Measurements from ENCODE around the gene EXD3.
"Not testable (repeated sequence)": the region's sequence is repeated elsewhere in the genome, so short reads cannot be mapped to it uniquely, and the experiment has no call there.

EXD3 gene

GRCh38 chr9:137456061-137456863 lies 33.3 kb upstream of the EXD3 start:
- no peak overlapping the region for H3K4me3 ChIP-seq (ENCODE audit: low read depth in 1 of 2, low read length in 2 of 2)
- H3K36me3 ChIP-seq (ENCODE audit: insufficient read depth, low read length): peaks cover 11% of the 10 kb centered on the region
- H3K27ac ChIP-seq (ENCODE audit: low read depth, low read length): no peak overlapping the region
- H3K27me3 ChIP-seq (ENCODE audit: control insufficient read depth in 1 of 2, insufficient read depth in 2 of 2, low read length in 2 of 2): no peaks in the 10 kb centered on the region
- no peak overlapping the region for H3K9ac ChIP-seq (ENCODE audit: low read length)
- H3K9me3 ChIP-seq (ENCODE audit: low read length): no peaks in the 10 kb centered on the region
- H3K4me1 ChIP-seq (ENCODE audit: insufficient read depth, low read length): peaks cover 17% of the 10 kb centered on the region

- no peaks in the 10 kb centered on the region for H3K27me3 ChIP-seq (ENCODE audit: control insufficient read depth in 1 of 2, insufficient read depth in 2 of 2, low read length in 2 of 2)
- peaks cover 11% of the 10 kb centered on the region for H3K36me3 ChIP-seq (ENCODE audit: insufficient read depth, low read length)
- H3K9ac ChIP-seq (ENCODE audit: low read length): no peak overlapping the region
- no peak overlapping the region for H3K27ac ChIP-seq (ENCODE audit: low read depth, low read length)
- H3K4me1 ChIP-seq (ENCODE audit: insufficient read depth, low read length): peaks cover 17% of the 10 kb centered on the region
- no peak overlapping the region for H3K4me3 ChIP-seq (ENCODE audit: low read depth in 1 of 2, low read length in 2 of 2)
- H3K9me3 ChIP-seq (ENCODE audit: low read length): no peaks in the 10 kb centered on the region
Measured at GRCh38 chr9:137455359-137455991, 32.5 kb upstream of the EXD3 start.

- Histone ChIP-seq H3K27ac (ENCODE audit: low read depth, low read length) (peak overlapping the region; percentile 44), H3K4me3 (ENCODE audit: low read depth in 1 of 2, low read length in 2 of 2) (peak overlapping the region; percentile 20 to 52), H3K9me3 (ENCODE audit: low read length) (no peaks in the 10 kb centered on the region), H3K4me1 (ENCODE audit: insufficient read depth, low read length) (peaks cover 16% of the 10 kb centered on the region), H3K36me3 (ENCODE audit: insufficient read depth, low read length) (peaks cover 11% of the 10 kb centered on the region), H3K27me3 (ENCODE audit: control insufficient read depth in 1 of 2, insufficient read depth in 2 of 2, low read length in 2 of 2) (no peaks in the 10 kb centered on the region), H3K9ac (ENCODE audit: low read length) (peak overlapping the region; percentile 21)
Measured at GRCh38 chr9:137454597-137455358, 31.8 kb upstream of the EXD3 start.

- H3K4me3 ChIP-seq (ENCODE audit: low read depth in 1 of 2, low read length in 2 of 2): peak overlapping the region; percentile 20 to 52
- peaks cover 11% of the 10 kb centered on the region for H3K4me1 ChIP-seq (ENCODE audit: insufficient read depth, low read length)
- peaks cover 11% of the 10 kb centered on the region for H3K36me3 ChIP-seq (ENCODE audit: insufficient read depth, low read length)
- peak overlapping the region; percentile 21 for H3K9ac ChIP-seq (ENCODE audit: low read length)
- no peaks in the 10 kb centered on the region for H3K9me3 ChIP-seq (ENCODE audit: low read length)
- no peaks in the 10 kb centered on the region for H3K27me3 ChIP-seq (ENCODE audit: control insufficient read depth in 1 of 2, insufficient read depth in 2 of 2, low read length in 2 of 2)
- H3K27ac ChIP-seq (ENCODE audit: low read depth, low read length): peak overlapping the region; percentile 44
Measured at GRCh38 chr9:137454145-137454596, 31.2 kb upstream of the EXD3 start.

GRCh38 chr9:137453643-137454081 lies 30.7 kb upstream of the EXD3 start:
- H3K9ac ChIP-seq (ENCODE audit: low read length): no peak overlapping the region
- H3K4me1 ChIP-seq (ENCODE audit: insufficient read depth, low read length): peaks cover 11% of the 10 kb centered on the region
- H3K4me3 ChIP-seq (ENCODE audit: low read depth in 1 of 2, low read length in 2 of 2): peak overlapping the region; percentile 54 to 66
- no peak overlapping the region for H3K27ac ChIP-seq (ENCODE audit: low read depth, low read length)
- no peaks in the 10 kb centered on the region for H3K9me3 ChIP-seq (ENCODE audit: low read length)
- H3K27me3 ChIP-seq (ENCODE audit: control insufficient read depth in 1 of 2, insufficient read depth in 2 of 2, low read length in 2 of 2): no peaks in the 10 kb centered on the region
- peaks cover 11% of the 10 kb centered on the region for H3K36me3 ChIP-seq (ENCODE audit: insufficient read depth, low read length)

- Histone ChIP-seq H3K27ac (ENCODE audit: low read depth, low read length) (no peak overlapping the region), H3K4me3 (ENCODE audit: low read depth in 1 of 2, low read length in 2 of 2) (peak overlapping the region; percentile 54 to 66), H3K4me1 (ENCODE audit: insufficient read depth, low read length) (peaks cover 11% of the 10 kb centered on the region), H3K9ac (ENCODE audit: low read length) (no peak overlapping the region), H3K9me3 (ENCODE audit: low read length) (no peaks in the 10 kb centered on the region), H3K27me3 (ENCODE audit: control insufficient read depth in 1 of 2, insufficient read depth in 2 of 2, low read length in 2 of 2) (no peaks in the 10 kb centered on the region), H3K36me3 (ENCODE audit: insufficient read depth, low read length) (peaks cover 11% of the 10 kb centered on the region)
Measured at GRCh38 chr9:137452761-137453642, 30.0 kb upstream of the EXD3 start.

- Histone ChIP-seq H3K9me3 (ENCODE audit: low read length) (no peaks in the 10 kb centered on the region), H3K9ac (ENCODE audit: low read length) (no peak overlapping the region), H3K27me3 (ENCODE audit: control insufficient read depth in 1 of 2, insufficient read depth in 2 of 2, low read length in 2 of 2) (no peaks in the 10 kb centered on the region), H3K4me1 (ENCODE audit: insufficient read depth, low read length) (peaks cover 11% of the 10 kb centered on the region), H3K27ac (ENCODE audit: low read depth, low read length) (no peak overlapping the region), H3K4me3 (ENCODE audit: low read depth in 1 of 2, low read length in 2 of 2) (no peak overlapping the region), H3K36me3 (ENCODE audit: insufficient read depth, low read length) (peaks cover 10% of the 10 kb centered on the region)
Measured at GRCh38 chr9:137452006-137452760, 29.2 kb upstream of the EXD3 start.

GRCh38 chr9:137451264-137452005 lies 28.5 kb upstream of the EXD3 start:
- not testable (repeated sequence) for H3K27ac ChIP-seq (ENCODE audit: low read depth, low read length); H3K27me3 ChIP-seq (ENCODE audit: control insufficient read depth in 1 of 2, insufficient read depth in 2 of 2, low read length in 2 of 2); H3K9ac ChIP-seq (ENCODE audit: low read length); H3K9me3 ChIP-seq (ENCODE audit: low read length); H3K36me3 ChIP-seq (ENCODE audit: insufficient read depth, low read length); H3K4me3 ChIP-seq (ENCODE audit: low read depth in 1 of 2, low read length in 2 of 2)
- H3K4me1 ChIP-seq (ENCODE audit: insufficient read depth, low read length): peaks cover 11% of the 10 kb centered on the region

- H3K27me3 ChIP-seq (ENCODE audit: control insufficient read depth in 1 of 2, insufficient read depth in 2 of 2, low read length in 2 of 2); H3K27ac ChIP-seq (ENCODE audit: low read depth, low read length); H3K9ac ChIP-seq (ENCODE audit: low read length); H3K36me3 ChIP-seq (ENCODE audit: insufficient read depth, low read length); H3K4me3 ChIP-seq (ENCODE audit: low read depth in 1 of 2, low read length in 2 of 2); H3K9me3 ChIP-seq (ENCODE audit: low read length): not testable (repeated sequence)
- peaks cover 11% of the 10 kb centered on the region for H3K4me1 ChIP-seq (ENCODE audit: insufficient read depth, low read length)
Measured at GRCh38 chr9:137450539-137451222, 27.7 kb upstream of the EXD3 start.
